ENCODE measurements around the gene DRG2. TPM values are rescaled to one million over a fixed set of nuclear protein-coding genes. Genes with fewer than 3 reads are reported as not detected.
A peak's percentile ranks its signal among the peaks of the same experiment; 100 is the strongest.

DRG2 gene
- total and polyA plus RNA-seq, 2 donors (not counting 3 experiments of a cell fraction or from before 2014, with no cell fraction given), result 50.2 to 60.4 TPM

GRCh38 chr17:18143044-18143936 lies 55.5 kb downstream of the DRG2 start:
- no peak overlapping the region for H3K4me2 ChIP-seq (ENCODE audit: insufficient read depth, low read length)
- dilution Hi-C loops (cut with MboI; ENCODE audit: extremely low pct_ligation_motif_present, low sequenced_read_pairs) (no loop called here), intact Hi-C loops (cut with micrococcal nuclease) (loop anchor here (5.0 kb wide), 1 partner anchor 74 kb away; no protein-coding TSS in a partner anchor)
- H3K9ac ChIP-seq (replicated peaks; ENCODE audit: extremely low read depth, insufficient read depth, low read length), result no peak overlapping the region
- H4K20me1 ChIP-seq (replicated peaks; ENCODE audit: control insufficient read depth, extremely low read depth, insufficient read depth, low read length), result no peaks in the 10 kb centered on the region
- H3K36me3 ChIP-seq (ENCODE audit: control insufficient read depth in 2 of 2, extremely low read depth in 1 of 2, insufficient read depth in 2 of 2, low read length in 2 of 2), result no peaks in the 10 kb centered on the region
- no peaks in the 10 kb centered on the region for H3K9me3 ChIP-seq (replicated peaks; ENCODE audit: control insufficient read depth, insufficient read depth, low read length)
- H3K79me2 ChIP-seq (ENCODE audit: control insufficient read depth, insufficient read depth, low read length), result no peaks in the 10 kb centered on the region
- no peak overlapping the region for H2AFZ ChIP-seq (ENCODE audit: low read depth, low read length)
- H3K9me1 ChIP-seq (replicated peaks; ENCODE audit: control insufficient read depth, extremely low read depth, insufficient read depth, low read length), result no peaks in the 10 kb centered on the region
- CTCF ChIA-PET, result interaction anchor here (0.5 to 3.5 kb wide), 8 partner anchors 8 to 83 kb away, joined by 3 to 37 read pairs (median 4); partner anchors contain the start of gene ALKBH5
- no TSS peak for BruUV-seq (replicated peaks)
- DNase-seq (ENCODE audit: low read depth, low spot score) (no peak), FAIRE-seq (peak; percentile 43)
- peaks cover 4% of the 10 kb centered on the region for H3K4me1 ChIP-seq (ENCODE audit: control insufficient read depth, extremely low read depth, insufficient read depth, low read length)
- TF ChIP-seq FOS (IDR thresholded peaks at IDR 0.05; ENCODE audit: borderline replicate concordance, insufficient read depth, low read length) (no peak), POLR2A (IDR thresholded peaks at IDR 0.05; ENCODE audit: low read depth, low read length) (no peak), POLR2AphosphoS5 (IDR thresholded peaks at IDR 0.05; ENCODE audit: insufficient read depth, low read depth, low read length) (no peak), EZH2 (IDR thresholded peaks at IDR 0.05; ENCODE audit: borderline replicate concordance, low read depth, low read length, severe bottlenecking) (no peak), CTCF (IDR thresholded peaks at IDR 0.05; ENCODE audit: extremely low read depth in 1 of 2, insufficient read depth in 1 of 2, low read depth in 1 of 2, low read length in 2 of 2) (peak; percentile 43 to 47), GATA2 (IDR thresholded peaks at IDR 0.05; ENCODE audit: insufficient read depth, insufficient read length, low read depth, low read length) (no peak), JUN (IDR thresholded peaks at IDR 0.05; ENCODE audit: borderline replicate concordance, insufficient read depth, insufficient read length, low read depth) (no peak)
- TF ChIP-seq, protein P1, sequence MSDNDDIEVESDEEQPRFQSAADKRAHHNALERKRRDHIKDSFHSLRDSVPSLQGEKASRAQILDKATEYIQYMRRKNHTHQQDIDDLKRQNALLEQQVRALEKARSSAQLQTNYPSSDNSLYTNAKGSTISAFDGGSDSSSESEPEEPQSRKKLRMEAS (IDR thresholded peaks at IDR 0.05; ENCODE audit: insufficient read depth, insufficient read length), result no peak
- H3K27me3 ChIP-seq (ENCODE audit: control insufficient read depth in 2 of 2, insufficient read depth in 2 of 2, low read length in 2 of 2), result no peaks in the 10 kb centered on the region
- POLR2A ChIA-PET, result no interaction called here
- no peak overlapping the region for H3K4me3 ChIP-seq (replicated peaks in 1 of 3; ENCODE audit: insufficient read depth in 1 of 3, low read depth in 1 of 3, low read length in 3 of 3)
- H3K27ac ChIP-seq (ENCODE audit: insufficient read depth, low read depth, low read length), result no peak overlapping the region
